Fibroblast of lung (primary cell): ENCODE results near the gene MATK.

Experiments
- EZH2 ChIP-seq: IDR thresholded peaks from 2 replicates; pipeline ENCODE4 v1.5.1; 2012; ENCODE audit warnings: low read length, control low read depth, mild to moderate bottlenecking; ENCODE audit errors: missing control alignments
- TF ChIP-seq, protein P1 (sequence below), 2 donors: IDR thresholded peaks in 1 of 2; conservative IDR thresholded peaks in 1 of 2; 1 replicate in 1 of 2; 2 replicates in 1 of 2; pipeline ENCODE4 v1.5.1; 2011 to 2012; ENCODE audit warnings: low read length in 2 of 2, control low read depth in 1 of 2, inconsistent platforms in 1 of 2, low read depth in 1 of 2, mild to moderate bottlenecking in 1 of 2

DNA sequence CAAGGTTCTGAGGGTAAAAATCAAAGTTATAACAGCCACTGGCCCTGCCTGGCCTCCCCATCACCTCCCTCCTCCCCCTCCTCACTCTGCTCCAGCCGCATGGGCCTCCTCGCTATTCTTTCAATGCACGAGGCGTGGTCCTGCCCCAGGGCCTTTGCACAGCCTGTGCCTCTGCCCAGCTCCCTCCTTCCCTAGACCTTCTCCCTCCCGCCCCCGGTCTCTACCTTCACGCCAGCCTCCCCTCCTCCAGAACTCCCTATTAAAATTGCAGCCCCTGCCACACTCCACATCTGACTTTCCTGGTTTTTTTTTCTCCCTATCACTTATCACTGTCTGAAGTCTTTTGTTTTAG is 17.5 kb downstream of the MATK start:
- TF ChIP-seq EZH2, result no peak
- TF ChIP-seq, protein P1, sequence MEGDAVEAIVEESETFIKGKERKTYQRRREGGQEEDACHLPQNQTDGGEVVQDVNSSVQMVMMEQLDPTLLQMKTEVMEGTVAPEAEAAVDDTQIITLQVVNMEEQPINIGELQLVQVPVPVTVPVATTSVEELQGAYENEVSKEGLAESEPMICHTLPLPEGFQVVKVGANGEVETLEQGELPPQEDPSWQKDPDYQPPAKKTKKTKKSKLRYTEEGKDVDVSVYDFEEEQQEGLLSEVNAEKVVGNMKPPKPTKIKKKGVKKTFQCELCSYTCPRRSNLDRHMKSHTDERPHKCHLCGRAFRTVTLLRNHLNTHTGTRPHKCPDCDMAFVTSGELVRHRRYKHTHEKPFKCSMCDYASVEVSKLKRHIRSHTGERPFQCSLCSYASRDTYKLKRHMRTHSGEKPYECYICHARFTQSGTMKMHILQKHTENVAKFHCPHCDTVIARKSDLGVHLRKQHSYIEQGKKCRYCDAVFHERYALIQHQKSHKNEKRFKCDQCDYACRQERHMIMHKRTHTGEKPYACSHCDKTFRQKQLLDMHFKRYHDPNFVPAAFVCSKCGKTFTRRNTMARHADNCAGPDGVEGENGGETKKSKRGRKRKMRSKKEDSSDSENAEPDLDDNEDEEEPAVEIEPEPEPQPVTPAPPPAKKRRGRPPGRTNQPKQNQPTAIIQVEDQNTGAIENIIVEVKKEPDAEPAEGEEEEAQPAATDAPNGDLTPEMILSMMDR (conservative IDR thresholded peaks at IDR 0.05 in 1 of 2, IDR thresholded peaks at IDR 0.05 in 1 of 2; ENCODE audit: low read depth in 1 of 2, low read length in 2 of 2), result no peak
